ENCODE data around the gene SMARCAD1. TPM values are rescaled to one million over a fixed set of nuclear protein-coding genes. Genes with fewer than 3 reads are reported as not detected.

SMARCAD1 gene
- total RNA-seq, 2 donors from 2014 or later: 8.2 to 10.8 TPM

DNA sequence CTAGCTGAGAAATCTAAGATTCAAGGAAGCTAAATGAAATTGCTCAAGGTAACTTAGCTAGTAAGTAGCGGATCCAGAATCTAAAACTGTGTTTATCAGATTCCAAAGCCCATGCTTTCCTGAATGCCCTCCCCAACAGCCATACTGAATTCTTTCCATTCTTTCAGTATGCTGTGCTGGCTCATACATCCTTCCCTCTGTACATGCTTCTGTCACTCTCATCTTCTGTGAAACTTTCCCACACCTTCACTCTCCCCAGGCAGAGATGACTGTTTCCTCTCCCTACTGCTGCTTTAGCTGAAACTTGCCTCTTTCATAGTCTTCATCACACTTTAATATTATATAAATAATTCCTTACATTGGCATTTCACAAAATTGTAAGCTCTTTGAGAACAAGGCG, 39.3 kb upstream of the SMARCAD1 start:
- Histone ChIP-seq H3K27ac (no peak overlapping the region), H3K9me3 (no peaks in the 10 kb centered on the region), H3K4me3 (no peak overlapping the region), H3K4me1 (no peaks in the 10 kb centered on the region), H3K27me3 (no peaks in the 10 kb centered on the region), H3K36me3 (no peaks in the 10 kb centered on the region)
- DNase-seq (ENCODE audit: low spot score): no peak
- TF ChIP-seq CTCF (IDR thresholded peaks at IDR 0.05): no peak

DNA sequence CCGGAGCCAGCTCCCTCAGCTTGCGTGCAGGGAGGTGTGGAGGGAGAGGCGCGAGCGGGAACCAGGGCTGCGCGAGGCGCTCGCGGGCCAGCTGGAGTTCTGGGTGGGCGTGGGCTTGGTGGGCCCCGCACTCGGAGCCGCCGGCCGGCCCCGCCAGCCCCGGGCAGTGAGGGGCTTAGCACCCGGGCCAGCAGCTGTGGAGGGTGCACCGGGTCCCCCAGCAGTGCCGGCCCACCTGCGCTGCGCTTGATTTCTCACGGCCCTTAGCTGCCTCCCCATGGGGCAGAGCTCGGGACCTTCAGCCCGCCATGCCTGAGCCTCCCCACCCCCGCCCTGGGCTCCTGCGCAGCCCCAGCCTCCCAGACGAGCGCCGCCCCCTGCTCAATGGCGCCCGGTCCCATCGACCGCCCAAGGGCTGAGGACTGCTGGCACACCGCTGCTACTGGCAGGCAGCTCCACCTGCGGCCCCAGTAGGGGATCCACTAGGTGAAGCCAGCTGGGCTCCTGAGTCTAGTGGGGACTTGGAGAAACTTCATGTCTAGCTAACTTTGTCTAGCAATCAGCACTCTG, 37.8 kb upstream of the SMARCAD1 start:
- no peak overlapping the region for H3K27ac ChIP-seq
- no peaks in the 10 kb centered on the region for H3K36me3 ChIP-seq
- H3K9me3 ChIP-seq: no peaks in the 10 kb centered on the region
- no peaks in the 10 kb centered on the region for H3K4me1 ChIP-seq
- no peak for DNase-seq (ENCODE audit: low spot score)
- H3K27me3 ChIP-seq: no peaks in the 10 kb centered on the region
- no peak overlapping the region for H3K4me3 ChIP-seq
- no peak for TF ChIP-seq CTCF (IDR thresholded peaks at IDR 0.05)

GRCh38 chr4:94171616-94172015, 36.0 kb upstream of the SMARCAD1 start:
- no peak overlapping the region for H3K27ac ChIP-seq
- no peaks in the 10 kb centered on the region for H3K9me3 ChIP-seq
- no peak overlapping the region for H3K4me3 ChIP-seq
- no peak for DNase-seq (ENCODE audit: low spot score)
- peak in 1 of 2 donors; percentile 45 for TF ChIP-seq CTCF (IDR thresholded peaks at IDR 0.05)
- no peaks in the 10 kb centered on the region for H3K4me1 ChIP-seq
- no peaks in the 10 kb centered on the region for H3K36me3 ChIP-seq
- H3K27me3 ChIP-seq: no peaks in the 10 kb centered on the region

GRCh38 chr4:94175553-94176261, 32.0 kb upstream of the SMARCAD1 start:
- no peaks in the 10 kb centered on the region for H3K9me3 ChIP-seq
- H3K4me1 ChIP-seq: no peaks in the 10 kb centered on the region
- H3K36me3 ChIP-seq: no peaks in the 10 kb centered on the region
- TF ChIP-seq CTCF (IDR thresholded peaks at IDR 0.05): no peak
- no peak overlapping the region for H3K27ac ChIP-seq
- no peaks in the 10 kb centered on the region for H3K27me3 ChIP-seq
- DNase-seq (ENCODE audit: low spot score): no peak
- no peak overlapping the region for H3K4me3 ChIP-seq

DNA sequence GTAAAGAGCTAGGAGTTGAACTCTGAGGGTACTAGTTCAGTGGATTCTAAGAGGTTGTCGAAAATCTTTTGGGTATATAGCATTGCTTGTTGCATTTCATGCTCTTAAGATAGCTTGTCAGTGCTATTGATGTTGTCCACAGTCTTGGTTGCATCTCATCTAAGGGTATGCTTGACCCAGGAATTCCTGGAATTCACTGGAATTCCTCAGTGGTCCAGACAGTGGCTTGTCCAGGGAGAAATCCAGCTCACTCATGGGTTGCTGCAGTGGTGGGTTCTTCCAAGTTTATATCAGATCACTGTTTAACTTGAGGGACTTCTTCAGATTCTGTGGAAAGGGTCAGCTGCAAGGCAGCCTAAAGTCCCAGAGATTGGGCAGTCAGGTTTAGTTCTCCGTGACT, 29.8 kb upstream of the SMARCAD1 start:
- no peaks in the 10 kb centered on the region for H3K4me1 ChIP-seq
- TF ChIP-seq CTCF (IDR thresholded peaks at IDR 0.05): no peak
- H3K27me3 ChIP-seq: no peaks in the 10 kb centered on the region
- no peaks in the 10 kb centered on the region for H3K9me3 ChIP-seq
- H3K36me3 ChIP-seq: no peaks in the 10 kb centered on the region
- H3K4me3 ChIP-seq: no peak overlapping the region
- H3K27ac ChIP-seq: no peak overlapping the region
- no peak for DNase-seq (ENCODE audit: low spot score)

DNA sequence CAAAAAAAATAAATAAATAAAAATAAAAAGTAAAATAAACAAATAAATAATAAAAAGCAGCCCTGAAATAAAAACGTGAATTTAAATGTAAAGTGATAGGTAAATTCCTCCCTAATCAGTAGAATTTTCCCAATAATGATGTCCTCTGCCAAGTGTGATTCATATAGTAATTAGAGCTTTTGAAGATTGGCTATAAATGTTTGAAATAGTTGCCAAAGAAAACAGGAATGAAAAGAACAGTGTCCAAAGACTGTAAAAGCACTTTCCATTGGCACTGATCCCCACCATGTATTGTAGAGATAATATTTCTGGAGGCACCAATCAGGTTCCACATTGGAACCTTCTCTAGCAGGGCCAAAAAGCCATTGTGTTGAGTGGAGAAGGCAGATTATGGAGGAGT, 25.9 kb upstream of the SMARCAD1 start:
- no peak overlapping the region for H3K4me3 ChIP-seq
- no peaks in the 10 kb centered on the region for H3K4me1 ChIP-seq
- no peak for TF ChIP-seq CTCF (IDR thresholded peaks at IDR 0.05)
- H3K27ac ChIP-seq: no peak overlapping the region
- H3K27me3 ChIP-seq: no peaks in the 10 kb centered on the region
- no peaks in the 10 kb centered on the region for H3K36me3 ChIP-seq
- no peaks in the 10 kb centered on the region for H3K9me3 ChIP-seq
- no peak for DNase-seq (ENCODE audit: low spot score)

All from right atrium auricular region (tissue), 2 donors.